Kidney epithelial cell (primary cell): Measurements from ENCODE around the gene RAB6B. TPM values are rescaled to one million over a fixed set of nuclear protein-coding genes. Genes with fewer than 3 reads are reported as not detected.

Experiments
- DNase-seq: peaks from one replicate; pipeline ENCODE4 v3.0.0-alpha.2; 2010; ENCODE audit warnings: low read depth
- H3K27me3 ChIP-seq: 2 replicates; pipeline ENCODE4 v1.6.0; 2011; ENCODE audit warnings: low read length; ENCODE audit not compliant: control insufficient read depth, insufficient read depth
- H3K36me3 ChIP-seq: 2 replicates; pipeline ENCODE4 v1.5.1; 2011; ENCODE audit warnings: low read length; ENCODE audit not compliant: control insufficient read depth, insufficient read depth
- H3K4me3 ChIP-seq: 2 replicates; pipeline ENCODE4 v1.5.1; 2011; ENCODE audit warnings: low read depth, mild to moderate bottlenecking, control low read depth, low read length
- CTCF ChIP-seq: IDR thresholded peaks from 2 replicates; pipeline ENCODE4 v1.5.1; 2011; ENCODE audit warnings: mild to moderate bottlenecking, moderate library complexity, low read length, control low read depth, inconsistent platforms; ENCODE audit not compliant: insufficient read depth, poor library complexity, severe bottlenecking
- total RNA-seq: library from RNA; depleted of rRNA; stranded (reverse); fragments of >200 nt; gene quantifications from 2 replicates; pipeline ENCODE4 v1.2.3, GENCODE V29; 2015

Gene RAB6B
- total RNA-seq, 1 donor from 2014 or later, result 4.4 TPM

DNA sequence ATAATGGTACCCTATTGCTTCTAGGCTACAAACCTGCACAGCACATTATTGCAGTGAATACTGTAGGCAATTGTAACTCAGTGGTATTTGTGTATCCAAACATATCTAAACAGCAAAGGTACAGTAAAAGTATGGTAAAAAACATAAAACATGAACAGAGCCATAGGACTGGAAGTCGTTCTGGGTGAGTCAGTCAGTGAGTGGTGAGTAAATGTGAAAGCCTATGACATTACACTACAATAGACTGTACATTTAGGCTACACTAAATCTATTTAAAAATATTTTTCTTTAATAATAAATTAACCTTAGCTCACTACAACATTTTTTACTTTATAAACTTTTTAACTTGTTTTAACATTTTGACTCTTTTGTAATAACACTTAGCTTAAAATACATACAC is 21.3 kb downstream of the RAB6B start:
- DNase-seq, result no peak
- Histone ChIP-seq H3K27me3 (no peaks in the 10 kb centered on the region), H3K4me3 (no peak overlapping the region), H3K36me3 (no peaks in the 10 kb centered on the region)
- TF ChIP-seq CTCF, result no peak

DNA sequence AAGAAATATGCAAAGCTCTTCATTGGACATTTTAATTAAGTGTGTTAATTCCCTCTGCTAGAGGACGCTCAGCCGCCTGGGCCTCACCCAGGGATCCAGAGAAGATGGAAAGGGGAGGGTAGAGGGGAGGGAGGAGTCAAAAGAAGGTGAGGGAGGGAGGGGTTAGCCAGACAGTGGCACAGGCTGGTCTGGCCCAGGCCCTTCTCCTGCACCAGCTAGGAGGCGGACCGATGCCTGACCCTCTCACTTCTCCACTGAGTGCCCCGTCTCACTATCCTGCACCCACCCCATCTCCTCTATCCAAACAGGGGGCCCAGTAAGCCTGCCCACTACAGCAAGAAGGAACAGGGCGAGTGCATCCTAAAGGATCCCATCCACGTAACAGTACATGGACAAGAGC is 22.9 kb downstream of the RAB6B start:
- H3K36me3 ChIP-seq, result no peaks in the 10 kb centered on the region
- no peak for TF ChIP-seq CTCF
- no peaks in the 10 kb centered on the region for H3K27me3 ChIP-seq
- no peak for DNase-seq
- no peak overlapping the region for H3K4me3 ChIP-seq

GRCh38 chr3:133872161-133872560 is 23.5 kb downstream of the RAB6B start:
- Histone ChIP-seq H3K27me3 (no peaks in the 10 kb centered on the region), H3K36me3 (no peaks in the 10 kb centered on the region), H3K4me3 (no peak overlapping the region)
- TF ChIP-seq CTCF, result no peak
- no peak for DNase-seq

DNA sequence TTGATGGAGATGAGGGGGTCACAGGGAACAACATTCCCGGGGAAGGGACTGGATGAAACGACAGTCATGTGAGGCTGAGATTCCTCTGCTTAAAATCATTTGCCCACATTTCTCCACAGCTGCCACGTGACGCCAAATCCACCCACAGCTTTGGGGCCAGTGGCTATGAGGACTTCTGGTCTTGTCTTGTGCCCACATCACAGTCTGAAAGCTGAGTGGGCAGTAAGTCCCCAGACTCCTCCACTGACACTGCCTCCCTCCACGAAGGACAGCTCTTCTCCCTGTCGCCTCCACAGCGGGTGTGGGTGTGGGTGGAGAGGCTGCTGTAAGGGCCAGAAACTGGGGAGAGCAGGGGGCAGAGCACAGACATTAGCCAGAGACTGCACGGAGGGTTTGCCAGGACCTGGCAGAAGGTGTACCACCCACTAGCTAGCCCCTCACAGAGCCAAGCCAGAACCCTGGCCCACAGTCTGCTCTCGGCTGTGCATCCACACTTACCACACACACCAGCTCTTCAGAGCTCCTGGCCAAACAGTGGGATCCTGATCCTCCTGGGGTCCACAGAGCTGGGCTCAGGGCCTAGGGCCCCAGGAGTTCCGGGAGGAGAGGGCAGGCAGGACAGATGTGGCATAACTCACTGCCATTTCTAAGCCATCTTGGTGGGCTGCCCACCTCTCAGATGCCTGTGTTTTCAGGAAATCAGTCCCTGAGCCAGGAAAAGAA is 24.2 kb downstream of the RAB6B start:
- Histone ChIP-seq H3K4me3 (no peak overlapping the region), H3K36me3 (no peaks in the 10 kb centered on the region), H3K27me3 (no peaks in the 10 kb centered on the region)
- no peak for DNase-seq
- no peak for TF ChIP-seq CTCF

DNA sequence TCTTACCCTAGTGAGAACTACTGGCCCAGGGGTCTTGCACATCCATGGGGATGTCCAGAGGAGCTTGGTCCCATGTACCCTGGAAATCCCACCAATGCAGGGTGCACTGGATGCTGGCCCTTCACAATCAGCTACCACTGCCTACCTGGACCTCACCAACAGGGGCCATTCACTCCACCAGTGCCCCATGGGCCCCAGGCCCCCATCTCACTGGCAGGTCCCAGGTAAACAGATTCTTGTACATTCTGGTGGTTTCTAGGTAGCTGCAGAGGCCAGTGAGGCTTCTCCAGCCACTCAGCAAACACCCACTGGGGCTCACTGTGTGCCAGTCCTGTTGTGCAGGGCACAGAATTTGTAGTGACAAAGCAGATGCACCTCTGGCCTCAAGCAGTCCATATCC is 24.9 kb downstream of the RAB6B start:
- Histone ChIP-seq H3K4me3 (no peak overlapping the region), H3K36me3 (no peaks in the 10 kb centered on the region), H3K27me3 (no peaks in the 10 kb centered on the region)
- DNase-seq, result no peak
- no peak for TF ChIP-seq CTCF

- DNase-seq, result no peak
- H3K36me3 ChIP-seq, result no peaks in the 10 kb centered on the region
- no peak overlapping the region for H3K4me3 ChIP-seq
- no peak for TF ChIP-seq CTCF
- no peaks in the 10 kb centered on the region for H3K27me3 ChIP-seq
Measured at GRCh38 chr3:133869586-133869985, 26.1 kb downstream of the RAB6B start.
